GM12874 (cell line): ENCODE results near the gene PPP4R4.

Experiments
- CTCF ChIP-seq: IDR thresholded peaks from 2 replicates; pipeline ENCODE4 v1.5.1; 2011; ENCODE audit warnings: low read depth, mild to moderate bottlenecking, control low read depth, low read length, moderate library complexity; ENCODE audit not compliant: insufficient read depth

Gene PPP4R4

GRCh38 chr14:94138251-94138650 lies 35.9 kb upstream of the PPP4R4 start:
- TF ChIP-seq CTCF = no peak

GRCh38 chr14:94139006-94139405 lies 35.1 kb upstream of the PPP4R4 start:
- TF ChIP-seq CTCF = no peak

GRCh38 chr14:94139421-94139820 lies 34.7 kb upstream of the PPP4R4 start:
- TF ChIP-seq CTCF = no peak

- TF ChIP-seq CTCF = no peak
These were observed 31.9 kb upstream of the PPP4R4 start for GRCh38 chr14:94142247-94142646.

GRCh38 chr14:94142836-94143235 lies 31.3 kb upstream of the PPP4R4 start:
- TF ChIP-seq CTCF = no peak

GRCh38 chr14:94143239-94143638 lies 30.9 kb upstream of the PPP4R4 start:
- TF ChIP-seq CTCF = 0 out of 2 replicates have a peak, but pooled peaks have one; percentile 28

GRCh38 chr14:94143711-94144110 lies 30.4 kb upstream of the PPP4R4 start:
- TF ChIP-seq CTCF = no peak

GRCh38 chr14:94144765-94145164 lies 29.4 kb upstream of the PPP4R4 start:
- TF ChIP-seq CTCF = no peak
